Omental fat pad (tissue), 4 donors: ENCODE measurements around the gene IFT88. TPM values are rescaled to one million over a fixed set of nuclear protein-coding genes. Genes with fewer than 3 reads are reported as not detected.
"Not testable (repeated sequence)": the region's sequence is repeated elsewhere in the genome, so short reads cannot be mapped to it uniquely, and the experiment has no call there.

ENCODE experiments used
- ATAC-seq: fragments of 150-250 bp; one replicate; pipeline ENCODE4 v1.9.1; 2016; ENCODE audit warnings: mild to moderate bottlenecking, moderate library complexity; ENCODE audit not compliant: low FRiP score
- DNase-seq: peaks from one replicate; pipeline ENCODE4 v3.0.0-alpha.2; 2019; ENCODE audit warnings: low spot score
- CTCF ChIP-seq, 3 donors: fragments of 450-650 bp; IDR thresholded peaks; one replicate each; pipeline ENCODE4 v1.5.1; 2016 to 2017; ENCODE audit warnings: antibody characterized with exemption in 3 of 3, mild to moderate bottlenecking in 3 of 3, moderate library complexity in 2 of 3
- total RNA-seq, 4 donors: library from RNA; depleted of rRNA; stranded (reverse); fragments of >200 nt; gene quantifications; one replicate each; pipeline ENCODE4 v1.1.0, GENCODE V29; 2016

Gene IFT88
- total RNA-seq, 4 donors from 2014 or later = 9.2 to 14.2 (median 11.3) TPM

- DNase-seq (no peak), ATAC-seq (no peak)
- TF ChIP-seq CTCF (IDR thresholded peaks at IDR 0.05) = no peak
These were observed 105.8 kb downstream of the IFT88 start for GRCh38 chr13:20672772-20673171.

GRCh38 chr13:20673715-20674114 lies 106.8 kb downstream of the IFT88 start:
- no peak for ATAC-seq
- DNase-seq = no peak
- no peak for TF ChIP-seq CTCF (IDR thresholded peaks at IDR 0.05)

GRCh38 chr13:20676213-20676612 lies 109.3 kb downstream of the IFT88 start:
- ATAC-seq (no peak), DNase-seq (no peak)
- no peak for TF ChIP-seq CTCF (IDR thresholded peaks at IDR 0.05)

GRCh38 chr13:20678606-20679005 lies 111.6 kb downstream of the IFT88 start:
- ATAC-seq, DNase-seq: not testable (repeated sequence)

- no peak for TF ChIP-seq CTCF (IDR thresholded peaks at IDR 0.05)
- no peak for ATAC-seq
- DNase-seq = no peak
These were observed 112.9 kb downstream of the IFT88 start for GRCh38 chr13:20679879-20680278.

- DNase-seq (no peak), ATAC-seq (no peak)
- TF ChIP-seq CTCF (IDR thresholded peaks at IDR 0.05) = no peak
These were observed 113.6 kb downstream of the IFT88 start for GRCh38 chr13:20680416-20681080.

- not testable (repeated sequence) for DNase-seq, ATAC-seq
These were observed 114.5 kb downstream of the IFT88 start for GRCh38 chr13:20681481-20681880.

- DNase-seq (no peak), ATAC-seq (no peak)
- no peak for TF ChIP-seq CTCF (IDR thresholded peaks at IDR 0.05)
These were observed 115.1 kb downstream of the IFT88 start for GRCh38 chr13:20682061-20682460.
